Suppressor macrophage treated with lipopolysaccharide for 1 hour (primary cell): ENCODE results near the gene GSN.
A peak's percentile ranks its signal among the peaks of the same experiment; 100 is the strongest.

ENCODE experiments used
- DNase-seq, 3 donors: peaks; one replicate each; pipeline ENCODE4 v3.0.0-alpha.2; 2020 to 2022

Gene GSN

DNA sequence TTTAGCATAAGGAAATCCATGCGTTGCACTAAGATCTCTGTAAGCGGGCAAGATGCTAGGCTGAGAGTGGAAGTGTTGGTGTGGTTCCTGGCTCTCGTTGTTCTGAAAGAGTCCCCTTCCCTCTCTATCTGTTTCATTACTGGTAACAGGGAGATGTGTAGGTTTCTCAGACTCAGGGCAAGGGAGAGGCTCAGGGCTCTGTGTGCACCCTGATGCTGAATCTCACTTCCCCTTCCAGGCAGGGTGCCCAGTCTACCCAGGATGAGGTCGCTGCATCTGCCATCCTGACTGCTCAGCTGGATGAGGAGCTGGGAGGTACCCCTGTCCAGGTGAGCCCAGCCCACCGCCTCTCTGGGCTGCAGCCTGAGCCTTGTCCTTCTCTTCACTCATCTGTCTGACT, 56.4 kb downstream of the GSN start:
- DNase-seq: no peak

DNA sequence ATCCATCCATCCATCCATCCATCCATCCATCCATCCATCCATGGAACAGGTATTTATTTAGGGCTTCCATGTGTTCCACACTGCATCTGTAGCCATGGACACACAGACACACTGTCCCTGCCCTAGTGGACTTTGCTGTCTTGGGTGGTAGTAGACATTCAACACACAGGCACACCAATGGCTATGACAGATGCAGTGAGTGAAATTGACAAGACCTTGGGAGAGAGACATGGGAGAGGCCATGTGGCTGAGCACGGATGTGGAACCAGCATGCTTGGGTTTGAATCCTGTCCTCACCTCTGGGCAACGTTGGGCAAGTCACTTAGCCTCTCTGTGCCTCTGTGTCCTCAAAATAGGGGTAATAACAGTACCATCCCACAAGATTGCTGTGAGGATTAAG, 56.8 kb downstream of the GSN start:
- DNase-seq: no peak

DNA sequence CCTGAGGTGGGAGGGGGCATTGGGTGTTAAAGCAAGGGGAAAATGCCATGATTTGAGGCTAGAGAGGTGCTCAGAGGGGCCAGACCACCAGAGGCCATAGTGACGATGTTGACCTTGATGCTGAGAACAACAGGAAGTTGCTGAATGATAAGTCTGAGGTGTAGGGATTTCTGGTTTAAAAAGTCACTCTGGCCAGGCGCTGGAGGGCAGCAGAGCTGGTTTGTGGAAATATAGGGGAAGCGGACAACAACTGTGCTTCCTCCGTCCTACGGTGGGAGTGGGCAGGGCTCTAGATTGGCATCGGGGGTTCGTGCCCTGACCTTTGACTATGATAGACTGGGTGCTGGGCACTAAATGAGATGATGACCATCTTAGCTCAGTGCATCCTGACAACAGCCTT, 57.4 kb downstream of the GSN start:
- no peak for DNase-seq

DNA sequence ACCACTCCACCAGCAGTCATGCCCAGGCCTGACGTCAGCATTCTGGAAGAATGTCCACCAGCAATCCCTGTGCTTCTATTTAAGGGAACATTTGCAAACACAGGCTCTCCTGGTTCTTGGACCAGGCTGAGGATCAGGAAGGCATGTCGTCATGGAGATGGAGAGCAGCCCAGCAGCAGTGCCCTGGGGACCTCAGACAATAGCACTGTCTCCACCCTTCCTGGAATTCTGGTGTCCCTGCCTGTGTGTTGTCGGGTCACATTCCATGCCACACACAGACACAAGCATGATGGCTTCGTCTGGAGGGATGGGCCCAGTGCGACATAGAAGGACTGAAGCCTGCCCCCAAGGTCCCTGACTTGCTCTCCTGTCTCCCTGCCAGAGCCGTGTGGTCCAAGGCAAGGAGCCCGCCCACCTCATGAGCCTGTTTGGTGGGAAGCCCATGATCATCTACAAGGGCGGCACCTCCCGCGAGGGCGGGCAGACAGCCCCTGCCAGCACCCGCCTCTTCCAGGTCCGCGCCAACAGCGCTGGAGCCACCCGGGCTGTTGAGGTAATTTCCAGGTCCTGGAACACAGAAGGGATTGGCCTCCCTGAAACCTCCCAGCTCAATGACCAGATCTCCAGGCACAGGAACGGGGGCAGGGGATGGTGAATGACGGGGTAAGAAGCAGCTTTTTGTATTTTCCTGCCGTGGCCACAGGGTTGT, 58.3 kb downstream of the GSN start:
- no peak for DNase-seq

DNA sequence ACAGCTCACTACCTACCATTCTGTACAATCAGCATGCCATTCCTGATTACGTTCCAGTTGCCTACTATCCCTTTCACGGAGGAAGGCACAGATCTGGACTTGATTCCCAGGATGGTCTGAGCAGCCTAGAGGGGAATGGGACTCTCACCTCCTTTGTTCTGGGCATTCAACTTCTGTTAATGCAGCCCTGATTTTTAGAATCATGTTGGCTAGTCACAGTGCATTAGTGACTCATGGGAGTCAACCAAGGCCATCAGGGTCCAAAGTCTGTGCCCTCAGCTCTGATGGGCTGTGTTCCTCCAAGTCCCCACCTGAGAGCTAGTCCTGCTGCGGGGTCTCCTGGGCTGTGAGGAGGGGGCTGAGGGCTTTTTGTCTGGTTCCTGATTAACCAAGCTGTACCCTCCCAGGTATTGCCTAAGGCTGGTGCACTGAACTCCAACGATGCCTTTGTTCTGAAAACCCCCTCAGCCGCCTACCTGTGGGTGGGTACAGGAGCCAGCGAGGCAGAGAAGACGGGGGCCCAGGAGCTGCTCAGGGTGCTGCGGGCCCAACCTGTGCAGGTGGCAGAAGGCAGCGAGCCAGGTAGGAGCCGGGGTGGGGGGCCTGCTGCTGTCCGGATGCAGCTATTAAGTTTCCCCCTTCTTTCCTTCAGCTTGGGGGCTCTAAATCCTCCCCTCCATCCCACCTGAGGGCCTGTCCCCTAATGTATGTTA, 59.1 kb downstream of the GSN start:
- DNase-seq: no peak

DNA sequence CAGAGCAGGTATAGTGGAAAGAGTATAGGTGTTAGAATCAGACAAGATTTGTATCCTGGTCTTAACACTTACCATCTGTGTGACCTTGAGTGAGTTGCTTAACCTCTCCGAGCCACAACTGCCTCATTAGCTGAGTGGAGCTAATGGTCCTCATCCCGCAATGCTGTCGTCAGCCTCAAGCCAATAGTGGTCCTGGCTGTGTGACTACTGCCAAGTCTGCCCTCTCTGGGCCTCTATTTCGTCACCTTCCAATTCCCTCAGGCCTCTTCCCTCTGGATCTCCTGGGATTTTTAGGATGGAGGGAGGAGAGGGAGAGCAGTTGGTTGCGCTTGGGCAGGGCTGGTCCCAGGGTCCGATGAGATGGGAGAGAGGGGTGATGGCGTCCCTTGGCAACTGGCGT, 60.5 kb downstream of the GSN start:
- no peak for DNase-seq

DNA sequence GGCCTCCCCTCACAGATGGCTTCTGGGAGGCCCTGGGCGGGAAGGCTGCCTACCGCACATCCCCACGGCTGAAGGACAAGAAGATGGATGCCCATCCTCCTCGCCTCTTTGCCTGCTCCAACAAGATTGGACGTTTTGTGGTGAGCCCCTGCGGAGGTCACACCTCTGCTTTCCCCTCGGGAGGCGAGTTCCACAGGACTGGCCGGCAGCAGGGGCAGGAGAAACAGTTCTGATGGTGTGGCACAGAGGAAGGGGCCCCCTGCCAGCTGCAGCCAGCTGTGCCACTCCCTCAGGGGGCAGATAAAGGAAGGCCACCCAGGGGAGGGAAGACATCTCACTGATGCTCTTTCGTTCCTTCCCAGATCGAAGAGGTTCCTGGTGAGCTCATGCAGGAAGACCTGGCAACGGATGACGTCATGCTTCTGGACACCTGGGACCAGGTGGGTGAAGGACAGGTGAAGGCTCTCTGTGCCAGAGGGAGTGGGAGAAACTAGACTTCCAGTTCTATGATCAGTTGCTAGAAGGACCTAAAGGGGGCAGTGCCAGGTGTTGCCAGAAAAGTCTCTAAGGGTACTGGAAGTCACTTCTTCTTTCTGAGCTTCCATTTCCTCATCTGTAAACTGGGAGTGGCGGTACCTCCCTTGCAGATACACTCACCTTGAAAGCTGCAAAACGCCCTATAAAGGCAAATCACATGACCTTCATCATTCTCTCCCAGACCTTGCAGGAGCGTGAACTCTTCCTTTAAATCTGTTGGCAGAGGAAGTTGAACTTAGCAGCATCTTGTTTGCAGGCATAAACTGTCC, 61.1 kb downstream of the GSN start:
- no peak for DNase-seq

DNA sequence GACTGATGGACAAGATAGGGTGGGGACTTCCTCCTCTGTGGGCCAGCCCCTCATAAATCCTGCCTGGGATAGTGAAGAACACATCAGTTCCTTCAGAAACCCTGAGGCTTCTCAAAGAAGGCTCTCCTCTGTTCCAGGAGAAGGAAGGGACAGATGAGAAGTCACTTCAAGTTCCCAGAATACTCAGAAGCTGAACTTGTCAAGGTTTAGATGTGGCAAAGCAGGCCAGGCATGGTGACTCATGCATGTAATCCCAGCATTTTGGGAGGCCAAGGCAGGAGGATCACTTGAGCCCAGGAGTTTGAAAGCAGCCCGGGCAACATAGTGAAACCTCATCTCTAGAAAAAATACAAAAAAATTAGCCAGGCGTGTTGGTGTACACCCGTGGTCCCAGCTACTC, 63.6 kb downstream of the GSN start:
- DNase-seq: no peak

DNA sequence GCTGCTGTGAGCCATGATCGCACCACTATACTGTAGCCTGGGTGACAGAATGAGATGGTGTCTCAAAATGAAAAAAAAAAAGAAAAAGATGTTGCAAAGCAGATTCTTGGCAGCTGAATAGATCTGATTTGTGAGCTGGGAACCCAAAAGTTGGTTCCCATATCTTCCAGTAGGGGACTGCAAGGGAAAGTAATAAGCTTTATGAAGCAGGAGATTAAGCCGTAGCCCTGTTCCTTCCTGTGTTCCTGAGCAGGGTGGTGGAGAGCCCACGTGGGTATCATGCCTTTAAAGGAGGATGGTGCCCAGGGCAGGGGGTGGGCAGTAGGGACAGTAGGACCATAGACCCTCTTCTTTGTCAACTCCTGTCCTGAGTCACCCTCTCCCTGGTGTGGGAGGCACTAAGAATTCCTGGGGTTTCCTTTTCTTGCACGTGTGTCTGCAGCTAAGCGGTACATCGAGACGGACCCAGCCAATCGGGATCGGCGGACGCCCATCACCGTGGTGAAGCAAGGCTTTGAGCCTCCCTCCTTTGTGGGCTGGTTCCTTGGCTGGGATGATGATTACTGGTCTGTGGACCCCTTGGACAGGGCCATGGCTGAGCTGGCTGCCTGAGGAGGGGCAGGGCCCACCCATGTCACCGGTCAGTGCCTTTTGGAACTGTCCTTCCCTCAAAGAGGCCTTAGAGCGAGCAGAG, 64.2 kb downstream of the GSN start:
- DNase-seq: no peak

DNA sequence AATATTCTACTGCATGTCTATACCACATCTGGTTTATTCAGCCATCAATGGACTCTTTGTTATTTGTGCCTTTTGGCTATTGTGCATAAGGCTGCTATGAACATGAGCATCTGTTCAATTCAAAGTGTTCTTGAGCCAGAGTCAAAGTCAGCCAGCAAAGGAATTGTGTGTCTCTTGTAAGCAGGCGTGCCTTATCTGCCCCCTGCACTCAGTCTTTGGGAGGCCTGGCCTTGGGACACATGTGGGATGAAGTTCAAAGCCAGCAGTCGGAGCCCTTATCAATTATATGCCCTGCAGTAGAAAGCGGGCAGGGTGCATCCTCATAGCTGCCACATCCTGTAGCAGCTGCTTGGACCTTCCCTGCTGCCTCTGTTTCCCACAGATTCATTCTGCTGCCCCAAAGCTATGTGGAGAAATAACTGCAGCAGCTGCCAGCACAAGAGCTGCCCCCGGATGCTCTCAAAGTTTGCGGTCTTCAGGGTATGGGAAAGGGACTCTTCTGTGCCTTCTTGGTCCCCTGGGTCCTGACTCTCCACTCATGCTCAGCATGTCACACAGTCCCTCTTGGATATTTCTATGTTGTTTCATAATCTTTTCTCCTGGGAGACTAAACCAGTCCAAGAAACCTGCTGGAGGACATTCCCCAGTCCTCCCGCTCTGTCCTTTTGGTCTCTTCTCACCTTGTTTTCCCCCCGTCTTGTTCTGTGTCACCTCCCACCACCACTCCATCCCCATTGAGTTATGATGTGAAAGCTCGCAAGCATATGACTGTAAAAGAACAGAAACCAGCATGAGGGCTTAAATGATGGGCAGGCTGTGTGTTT, 66.2 kb downstream of the GSN start:
- DNase-seq: no peak

DNA sequence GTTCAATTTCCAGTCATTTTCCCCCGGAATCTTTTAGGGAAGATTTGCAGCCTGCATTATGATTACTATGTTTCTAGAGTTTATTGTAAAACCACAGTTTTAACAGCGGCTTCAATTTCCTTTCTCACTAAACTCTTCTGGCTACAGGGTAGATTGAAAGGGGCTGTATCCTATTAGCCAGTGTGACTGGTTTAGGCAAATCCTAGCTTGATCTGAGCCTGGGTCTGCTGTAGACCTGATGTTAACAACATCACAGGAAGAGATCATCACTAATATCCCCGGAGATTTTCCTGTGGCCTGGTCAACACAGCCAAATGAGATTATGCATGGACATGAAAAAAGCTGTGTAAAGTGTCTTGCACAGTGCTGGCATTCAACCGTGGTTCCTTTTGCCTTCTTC, 68.7 kb downstream of the GSN start:
- no peak for DNase-seq

DNA sequence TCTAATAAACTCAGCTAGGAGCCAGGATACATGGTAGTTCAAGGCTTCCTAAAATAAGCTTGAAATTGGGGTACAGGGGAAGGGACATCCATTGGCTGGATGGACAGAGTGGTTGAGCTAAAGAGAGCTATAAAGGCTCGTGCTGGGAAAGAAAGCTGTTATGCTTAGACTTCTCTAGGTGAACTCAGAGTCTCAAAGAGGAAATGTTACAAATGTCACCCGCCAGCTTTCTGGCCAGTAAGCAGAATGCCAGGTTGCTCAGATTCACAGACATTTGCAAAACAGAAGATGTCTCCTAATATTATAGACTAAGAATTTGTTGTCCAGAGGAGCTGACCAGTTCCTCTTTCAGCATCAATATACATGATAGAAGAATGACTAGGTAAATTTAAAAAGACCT, 71.5 kb downstream of the GSN start:
- no peak for DNase-seq

DNA sequence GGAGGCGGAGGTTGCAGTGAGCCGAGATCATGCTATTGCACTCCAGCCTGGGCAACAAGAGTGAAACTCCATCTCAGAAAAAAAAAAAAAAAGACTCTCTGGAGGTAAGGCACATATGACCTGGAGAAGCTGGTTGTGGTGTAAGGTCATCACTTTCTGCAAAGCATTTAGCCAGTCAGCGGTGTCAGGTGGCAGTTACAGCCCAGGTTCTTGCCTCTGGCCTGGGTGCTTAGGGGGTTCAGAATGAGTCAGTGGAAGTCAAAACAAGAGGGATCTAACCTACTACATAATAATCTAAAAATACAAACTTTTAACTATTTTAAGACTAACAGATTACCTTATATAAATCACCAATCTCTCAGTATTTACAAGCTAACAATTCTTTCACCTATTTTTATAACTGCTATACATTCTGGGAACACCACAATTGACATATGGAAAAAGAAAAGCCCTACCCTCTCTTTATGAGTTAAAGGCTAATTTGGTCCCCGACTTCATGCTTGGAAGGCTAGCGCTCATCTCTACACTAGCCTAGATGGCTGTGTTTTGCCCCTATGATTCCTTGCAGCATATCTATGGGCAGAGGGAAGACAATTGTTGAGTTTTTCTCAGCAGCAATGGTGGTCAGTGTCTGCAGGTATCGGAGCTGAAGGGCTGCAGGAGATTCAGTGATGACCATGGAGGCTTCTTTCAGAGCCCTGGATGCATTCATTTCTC, 72.9 kb downstream of the GSN start:
- DNase-seq: no peak

DNA sequence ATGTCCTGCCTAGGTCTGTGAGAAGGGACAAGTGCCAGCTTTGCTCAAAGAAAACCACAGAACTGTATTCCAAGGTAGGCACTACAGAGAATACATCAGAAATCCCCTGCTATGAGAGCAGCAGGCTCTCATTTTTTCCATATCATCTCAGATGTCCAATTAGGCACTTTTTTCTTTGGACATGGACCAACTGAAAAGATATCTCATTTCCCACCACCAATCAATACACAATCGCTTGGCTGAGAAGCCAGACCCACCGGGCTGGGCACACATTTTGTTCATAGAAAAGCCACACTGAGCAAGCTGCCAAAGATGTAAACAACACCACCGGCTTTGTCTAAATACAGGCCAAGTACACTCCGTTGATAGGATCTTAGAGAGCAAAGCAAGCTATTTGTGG, 76.2 kb downstream of the GSN start:
- no peak for DNase-seq

DNA sequence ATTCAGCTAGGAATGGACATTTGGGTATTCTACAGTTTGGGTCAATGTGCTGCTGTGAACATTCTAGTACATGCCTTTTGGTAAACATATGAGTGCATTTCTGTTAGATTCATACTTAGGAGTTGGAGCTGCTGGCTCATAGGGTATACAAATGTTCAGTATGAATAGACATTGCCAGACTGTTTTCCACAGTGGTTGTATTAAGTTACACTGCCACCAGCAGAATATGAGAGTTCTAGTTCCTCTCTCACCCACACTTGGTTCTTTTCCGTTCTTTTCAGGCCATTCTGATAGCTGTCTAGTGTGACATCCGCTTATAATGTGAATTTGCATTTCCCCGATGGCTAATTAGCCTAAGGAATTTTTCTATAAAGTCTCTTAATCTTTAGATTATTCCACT, 77.1 kb downstream of the GSN start:
- DNase-seq: no peak

DNA sequence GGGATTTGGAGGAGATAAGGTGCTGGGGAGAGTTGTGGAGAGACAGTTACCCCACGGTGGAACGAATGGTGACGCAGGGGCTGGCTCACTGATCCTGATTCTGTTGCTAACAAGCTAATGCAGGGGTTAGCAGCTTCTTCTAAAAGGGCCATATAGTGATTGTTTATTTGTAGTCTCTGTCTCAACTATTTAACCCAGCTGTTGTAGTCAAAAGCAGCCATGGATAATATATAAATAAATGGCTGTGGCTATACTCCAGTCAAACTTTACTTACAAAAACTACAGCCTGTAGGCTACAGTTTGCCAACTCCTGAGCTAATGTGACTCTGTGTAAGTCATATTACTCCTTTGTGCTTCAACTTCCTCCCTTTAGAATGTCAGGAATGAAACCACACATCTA, 80.3 kb downstream of the GSN start:
- no peak for DNase-seq

DNA sequence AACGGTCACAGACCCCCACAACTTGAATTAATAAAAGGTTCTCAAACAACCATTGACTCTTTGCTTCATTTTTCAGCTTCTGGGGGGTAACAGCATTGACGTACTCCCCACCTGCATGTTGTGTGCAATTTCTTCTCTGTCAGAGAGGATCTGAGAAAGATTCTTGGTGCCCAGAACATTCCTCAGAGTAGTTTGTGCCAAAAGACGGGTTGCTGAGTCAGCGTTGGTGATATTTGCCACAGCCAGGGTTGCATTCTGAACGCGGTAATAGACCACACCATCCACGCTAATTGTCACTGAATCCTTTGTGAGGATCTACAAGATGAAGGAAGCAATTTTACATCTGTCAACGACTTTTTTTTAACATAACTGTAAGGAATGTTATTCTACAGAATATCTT, 81.0 kb downstream of the GSN start:
- no peak for DNase-seq

DNA sequence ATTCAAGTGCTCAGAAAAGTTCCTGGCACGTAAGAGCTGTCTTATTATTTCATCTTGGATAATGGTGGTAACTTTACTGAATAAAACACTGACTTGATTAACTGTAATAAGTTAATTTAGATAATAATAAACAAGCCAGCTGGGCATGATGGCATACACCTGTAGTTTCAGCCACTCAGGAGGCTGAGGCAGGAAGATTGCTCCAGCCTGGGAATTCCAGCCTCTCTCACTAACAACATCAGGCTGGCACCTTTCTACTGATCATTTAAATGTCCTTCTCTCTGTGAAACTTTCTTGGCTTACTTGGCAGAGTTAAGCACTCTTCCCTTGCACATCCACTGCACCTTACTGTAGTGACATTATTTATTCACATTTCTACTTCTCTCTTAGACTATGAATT, 82.1 kb downstream of the GSN start:
- DNase-seq: no peak

DNA sequence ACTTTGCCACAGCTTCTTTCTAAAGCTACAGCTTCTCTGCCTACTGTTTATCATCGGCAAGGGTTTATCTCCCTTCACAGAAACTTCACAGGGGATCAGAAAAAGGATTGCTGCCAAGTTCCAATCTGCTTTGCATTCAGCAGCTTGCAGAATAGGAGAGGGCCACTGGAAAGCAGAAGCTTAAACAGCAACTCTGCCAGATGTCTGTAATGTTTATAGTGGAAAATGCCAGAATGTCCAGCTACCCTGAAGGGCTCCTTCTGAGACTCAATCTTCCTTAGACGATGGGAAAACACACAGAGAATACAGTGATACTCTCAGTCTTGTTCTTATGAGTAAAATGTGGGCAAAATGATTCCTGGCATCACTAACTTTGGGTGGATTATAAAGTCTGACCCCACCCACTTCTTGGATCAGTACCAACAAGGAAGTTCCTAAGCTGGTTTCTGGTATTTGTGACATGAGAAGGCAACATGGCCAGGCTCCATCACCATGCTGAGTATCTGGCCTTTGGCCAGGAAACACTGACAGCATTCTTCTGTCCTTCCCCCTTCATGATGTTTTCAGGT, 83.1 kb downstream of the GSN start:
- peak; percentile 55 to 83 (median 70) for DNase-seq

DNA sequence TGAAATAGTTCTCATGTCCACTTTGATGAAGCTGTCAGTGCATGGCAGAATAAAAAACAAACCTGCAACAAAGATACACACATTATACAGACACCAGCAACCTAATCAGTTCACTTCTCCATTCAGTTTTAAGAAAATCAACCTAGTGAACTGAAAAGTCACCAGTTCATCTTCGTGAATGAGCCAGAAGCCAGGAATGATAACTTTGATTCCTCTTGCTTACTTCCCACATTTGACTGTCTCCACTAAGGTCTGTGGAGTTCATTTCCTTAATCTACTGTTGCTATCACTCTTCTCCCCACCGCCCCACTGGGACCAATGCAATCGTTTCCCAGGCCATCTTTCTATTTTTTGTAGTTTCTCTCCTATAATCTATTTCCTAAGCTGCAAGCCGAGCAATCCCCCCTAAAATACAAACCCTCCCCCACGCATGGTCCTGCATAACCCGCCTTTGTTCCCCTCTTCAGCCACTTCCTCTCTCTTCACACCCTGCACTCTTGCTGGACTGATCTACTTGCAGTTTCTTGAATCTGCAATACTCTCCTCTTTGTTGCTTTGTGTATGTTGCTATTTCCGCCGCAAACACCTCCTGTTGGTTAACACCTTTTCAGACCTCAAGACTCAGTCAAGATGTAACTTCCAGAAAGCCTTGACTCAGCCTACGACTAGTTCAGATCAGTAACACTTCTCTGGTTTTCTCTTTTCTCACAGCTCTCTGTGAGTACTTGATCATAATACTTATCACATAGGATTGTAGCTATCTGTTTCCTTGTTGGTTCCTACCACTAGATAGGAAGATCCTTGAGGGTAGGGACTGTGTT, 85.5 kb downstream of the GSN start:
- peak in 2 of 3 donors; percentile 35 to 44 for DNase-seq

DNA sequence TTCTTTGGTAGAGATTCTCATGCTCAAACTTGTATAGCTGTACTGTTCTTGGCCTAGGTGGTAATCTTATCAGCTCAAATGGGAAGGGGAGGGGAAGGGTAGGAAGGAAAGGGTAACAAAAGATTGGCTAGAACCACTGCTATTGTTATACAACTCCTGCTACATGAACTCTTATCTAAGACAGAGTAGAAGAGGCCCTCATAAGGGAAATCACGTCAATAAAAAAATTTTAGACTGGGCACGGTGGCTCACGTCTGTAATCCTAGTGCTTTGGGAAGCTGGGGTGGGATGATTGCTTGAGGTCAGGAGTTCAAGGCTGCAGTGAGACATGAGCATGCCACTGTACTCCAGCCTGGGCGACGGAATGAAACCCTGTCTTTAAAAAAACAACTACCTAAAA, 86.2 kb downstream of the GSN start:
- DNase-seq: no peak
